HG03135 (cell line): ENCODE measurements around the gene DOCK3.
"Not testable (repeated sequence)": the region's sequence is repeated elsewhere in the genome, so short reads cannot be mapped to it uniquely, and the experiment has no call there.

Source experiments
- ATAC-seq: cut with Tn5 transposase; IDR thresholded peaks from one replicate; pipeline ENCODE4 v1.9.1; 2021; ENCODE audit warnings: mild to moderate bottlenecking, moderate library complexity; ENCODE audit not compliant: unreplicated experiment

DOCK3 gene

GRCh38 chr3:51379746-51380455, 705.2 kb downstream of the DOCK3 start:
- ATAC-seq = no peak

GRCh38 chr3:51380601-51381332, 706.0 kb downstream of the DOCK3 start:
- ATAC-seq = no peak

- ATAC-seq = no peak
Observed at GRCh38 chr3:51381333-51381705, 706.6 kb downstream of the DOCK3 start.

DNA sequence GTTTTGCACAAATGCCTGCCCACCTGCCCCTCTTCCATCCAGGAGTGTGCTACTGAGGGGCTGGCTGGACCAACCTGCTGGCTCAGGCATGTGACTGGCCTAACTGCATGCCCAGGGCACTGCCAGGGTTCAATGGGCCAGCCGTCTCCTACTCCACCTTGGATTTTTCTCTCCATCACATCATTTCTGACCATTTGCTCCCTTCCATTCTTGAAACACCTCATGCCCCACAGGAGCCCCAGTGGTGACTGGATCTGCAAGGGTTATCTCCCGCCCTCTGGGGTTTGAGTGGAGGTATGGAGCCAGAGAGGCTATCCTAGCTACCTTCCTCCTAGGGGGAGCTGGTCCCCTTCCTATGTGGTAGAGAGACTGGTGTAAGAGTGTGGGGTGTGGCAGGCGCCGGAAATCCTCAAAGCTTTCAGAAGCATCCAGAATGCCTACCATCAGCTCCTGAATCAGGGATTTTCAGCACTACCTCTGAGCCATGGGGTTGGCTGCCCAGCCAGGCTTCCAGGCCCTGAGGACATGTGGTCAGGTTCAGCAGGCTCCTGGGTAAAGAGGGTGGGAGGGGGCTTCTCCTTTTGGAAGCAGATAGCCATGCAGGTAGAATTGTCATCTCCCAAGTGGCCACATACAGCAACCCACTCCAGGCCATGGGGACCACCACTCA, 707.5 kb downstream of the DOCK3 start:
- no peak for ATAC-seq

DNA sequence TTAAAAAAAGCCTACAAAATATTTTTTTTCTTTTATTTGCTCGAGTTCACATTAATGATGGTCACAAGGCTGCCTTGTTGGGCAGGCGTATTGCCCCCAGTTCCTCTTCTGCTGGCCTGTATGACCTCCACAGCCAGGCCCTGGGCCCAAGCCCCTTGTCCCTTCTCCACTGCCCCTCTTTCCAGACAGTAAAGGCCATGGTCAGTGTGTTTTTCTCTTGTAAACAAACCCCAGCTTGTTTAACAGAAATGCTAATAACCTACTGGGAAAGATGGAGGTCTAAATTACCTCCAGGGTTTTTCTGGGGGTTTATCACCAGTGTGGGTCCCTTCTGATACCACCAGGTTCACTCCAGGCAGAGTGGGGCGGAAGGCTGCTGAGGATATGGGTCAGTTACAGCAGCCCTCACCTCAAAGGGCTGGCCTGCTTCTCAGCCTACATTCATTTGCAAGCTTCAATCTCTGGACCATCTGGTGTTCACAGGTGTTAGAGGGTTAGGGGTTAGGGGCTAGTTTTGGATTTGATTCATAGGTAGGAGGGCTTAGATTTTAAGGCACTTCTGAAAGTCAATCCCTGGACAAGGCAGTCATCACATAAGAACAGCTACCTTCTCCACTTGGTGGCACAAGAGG, 708.3 kb downstream of the DOCK3 start:
- no peak for ATAC-seq

- ATAC-seq = peak; percentile 22
Observed at GRCh38 chr3:51384055-51384725, 709.5 kb downstream of the DOCK3 start.

DNA sequence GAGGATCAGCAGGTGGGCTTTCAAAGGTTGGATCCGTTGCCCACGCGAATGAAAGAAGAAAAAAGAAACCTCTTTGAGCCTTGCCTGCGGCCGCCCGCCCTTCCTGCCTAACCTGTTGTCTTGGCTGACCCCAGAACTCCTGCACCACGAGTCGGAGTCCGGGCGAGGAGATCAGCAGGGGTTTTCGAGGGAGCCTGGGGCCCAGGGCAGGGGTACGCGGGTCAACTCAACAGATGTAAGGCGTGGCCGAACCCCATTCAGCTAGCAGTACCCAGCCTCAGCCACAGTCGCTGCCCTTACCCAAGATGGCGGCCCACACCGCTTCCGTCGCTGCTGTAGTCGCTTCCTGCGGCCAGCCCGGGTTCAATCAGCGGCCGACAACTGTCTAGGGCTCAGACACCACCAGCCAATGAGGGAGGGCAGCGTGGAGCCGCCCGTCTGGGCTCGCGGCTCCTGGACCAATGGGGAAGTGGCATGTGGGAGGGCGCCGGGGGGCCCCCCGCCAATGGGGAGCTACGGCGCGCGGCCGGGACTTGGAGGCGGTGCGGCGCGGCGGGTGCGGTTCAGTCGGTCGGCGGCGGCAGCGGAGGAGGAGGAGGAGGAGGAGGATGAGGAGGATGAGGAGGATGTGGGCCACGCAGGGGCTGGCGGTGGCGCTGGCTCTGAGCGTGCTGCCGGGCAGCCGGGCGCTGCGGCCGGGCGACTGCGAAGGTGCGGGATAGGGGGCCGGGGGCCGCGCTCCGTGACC, 710.2 kb downstream of the DOCK3 start, which contains the start of gene MANF:
MANF (plus strand) TSS at position 566 of the 748 bp plus-strand sequence; CDS start at position 618, 52 bp downstream.
- ATAC-seq = peak; percentile 92

DNA sequence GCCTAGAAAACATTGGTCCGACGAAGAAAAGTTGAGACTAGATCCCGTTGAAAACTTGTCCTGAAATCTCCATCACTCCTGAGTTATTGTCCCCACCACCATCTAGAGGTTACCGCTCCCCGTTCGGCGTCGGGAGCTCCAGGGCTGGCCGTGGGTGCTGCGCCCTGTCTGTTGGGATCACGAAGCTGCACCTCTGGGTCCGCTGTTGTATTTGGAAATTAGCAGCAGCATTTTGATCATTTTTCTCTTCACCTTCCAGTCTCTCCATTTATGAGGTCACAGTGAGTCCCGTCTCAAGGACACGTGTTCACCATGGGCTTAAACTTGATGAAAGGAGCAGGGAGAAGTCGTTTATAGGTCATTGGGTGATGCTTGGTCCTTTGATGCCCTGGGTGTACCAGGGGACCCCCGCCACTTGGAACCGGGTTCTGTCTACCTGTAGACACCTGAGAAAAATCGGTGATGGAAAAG, 710.9 kb downstream of the DOCK3 start:
- no peak for ATAC-seq

DNA sequence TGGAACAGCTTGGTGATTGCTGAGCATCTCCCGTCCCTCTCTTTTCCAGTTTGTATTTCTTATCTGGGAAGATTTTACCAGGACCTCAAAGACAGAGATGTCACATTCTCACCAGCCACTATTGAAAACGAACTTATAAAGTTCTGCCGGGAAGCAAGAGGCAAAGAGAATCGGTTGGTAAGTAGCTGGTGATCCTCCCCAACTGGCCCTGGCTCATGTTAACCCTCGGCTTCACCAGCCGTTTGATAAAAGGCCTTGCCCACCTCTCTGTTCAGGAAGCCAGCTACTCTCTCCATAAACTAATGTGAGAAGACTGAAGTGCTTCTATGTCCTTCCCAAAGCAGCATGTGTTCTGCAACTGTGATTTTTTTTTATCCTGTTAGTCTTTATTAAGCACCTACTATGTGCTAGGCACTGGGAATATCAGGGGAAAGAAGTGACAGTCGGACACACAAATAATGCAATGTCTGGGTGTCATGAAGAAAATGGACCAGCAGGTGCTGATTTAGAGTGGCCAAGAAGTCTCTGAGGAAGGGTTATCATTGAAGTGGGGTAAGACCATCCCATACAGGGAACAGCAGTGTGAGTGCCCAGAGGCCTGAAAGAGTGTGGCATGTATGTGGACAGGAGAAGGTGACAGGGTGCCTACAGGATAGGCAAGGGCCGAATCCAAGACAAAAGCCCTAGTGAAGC, 711.6 kb downstream of the DOCK3 start:
- ATAC-seq = no peak

DNA sequence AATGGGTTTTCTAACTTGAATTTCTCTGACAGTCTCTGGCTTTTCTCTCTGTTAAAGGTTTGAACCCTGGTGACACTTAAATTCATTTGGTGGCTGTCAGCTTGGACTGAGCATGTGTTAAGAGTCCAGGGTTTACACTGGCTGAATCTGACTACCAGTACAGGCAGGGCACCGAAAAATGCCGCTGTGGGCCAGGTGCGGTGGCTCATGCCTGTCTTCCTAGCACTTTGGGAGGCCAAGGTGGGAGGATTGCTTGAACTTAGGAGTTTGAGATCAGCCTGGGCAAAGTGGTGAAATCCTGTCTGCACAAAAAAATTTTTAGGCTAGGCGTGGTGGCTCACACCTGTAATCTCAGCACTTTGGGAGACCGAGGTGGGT, 712.1 kb downstream of the DOCK3 start:
- no peak for ATAC-seq

DNA sequence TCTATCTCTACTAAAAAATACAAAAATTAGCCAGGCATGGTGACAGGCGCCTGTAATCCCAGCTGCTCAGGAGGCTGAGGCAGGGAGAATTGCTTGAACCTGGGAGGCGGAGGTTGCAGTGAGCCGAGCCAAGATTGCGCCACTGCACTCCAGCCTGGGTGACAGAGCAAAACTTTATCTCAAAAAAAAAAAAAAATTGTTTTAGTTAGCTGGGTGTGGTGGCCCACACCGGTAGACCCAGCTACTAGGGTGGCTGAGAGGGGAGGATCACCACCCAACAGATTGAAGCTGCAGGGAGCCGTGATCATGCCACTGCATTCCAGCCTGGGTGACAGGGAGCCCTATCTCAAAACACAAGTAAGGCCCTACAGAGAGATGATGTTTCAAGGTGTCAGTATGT, 712.6 kb downstream of the DOCK3 start:
- ATAC-seq = not testable (repeated sequence)

GRCh38 chr3:51388286-51389029, 713.7 kb downstream of the DOCK3 start:
- ATAC-seq = no peak

GRCh38 chr3:51389423-51390183, 714.9 kb downstream of the DOCK3 start:
- no peak for ATAC-seq

DNA sequence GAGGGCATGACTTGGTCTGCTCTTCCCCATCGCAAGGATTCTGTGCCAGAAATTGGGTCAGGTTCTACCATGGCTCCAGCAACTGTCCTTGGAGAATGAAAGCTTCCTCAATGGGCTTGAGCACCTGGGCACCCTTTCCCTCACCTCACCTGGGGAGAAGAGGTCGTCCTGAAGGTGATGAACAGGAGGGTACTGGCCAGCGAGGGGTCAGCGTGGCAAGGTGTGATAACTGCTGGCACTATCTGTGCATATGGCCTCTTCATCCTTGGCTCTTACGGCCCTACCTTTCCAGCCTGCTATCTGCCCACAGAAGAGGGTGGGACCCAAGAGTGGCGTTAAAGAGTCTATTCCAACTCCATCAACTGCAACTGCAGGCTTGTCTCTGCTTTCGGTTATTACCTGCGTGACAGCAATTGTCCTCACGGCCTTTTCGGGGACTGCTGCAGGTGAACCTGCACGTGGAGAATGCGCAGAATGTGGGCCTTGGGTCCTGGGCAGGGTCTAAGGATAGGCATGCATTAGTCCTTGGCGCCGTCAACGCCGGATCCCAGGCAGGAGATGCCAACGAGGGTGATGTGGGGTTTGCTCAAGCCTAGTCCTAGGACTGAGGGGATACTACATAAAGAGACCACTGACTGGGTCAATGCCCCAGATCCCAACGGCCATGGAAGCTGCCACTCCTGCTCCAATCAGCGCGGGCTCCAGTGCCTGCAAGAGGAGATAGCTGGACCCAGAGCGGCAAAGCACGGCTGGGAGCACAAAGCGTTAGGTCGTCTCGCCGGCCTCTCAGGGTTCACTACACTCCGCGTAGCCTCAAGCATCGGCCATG, 715.7 kb downstream of the DOCK3 start:
- peak; percentile 9 for ATAC-seq

- ATAC-seq = peak; percentile 83
Observed at GRCh38 chr3:51391075-51391565, 716.4 kb downstream of the DOCK3 start, which contains the start of gene RBM15B. TSS of gene RBM15B (plus strand) at chr3:51391285. CDS start at chr3:51391400, 115 bp downstream.

DNA sequence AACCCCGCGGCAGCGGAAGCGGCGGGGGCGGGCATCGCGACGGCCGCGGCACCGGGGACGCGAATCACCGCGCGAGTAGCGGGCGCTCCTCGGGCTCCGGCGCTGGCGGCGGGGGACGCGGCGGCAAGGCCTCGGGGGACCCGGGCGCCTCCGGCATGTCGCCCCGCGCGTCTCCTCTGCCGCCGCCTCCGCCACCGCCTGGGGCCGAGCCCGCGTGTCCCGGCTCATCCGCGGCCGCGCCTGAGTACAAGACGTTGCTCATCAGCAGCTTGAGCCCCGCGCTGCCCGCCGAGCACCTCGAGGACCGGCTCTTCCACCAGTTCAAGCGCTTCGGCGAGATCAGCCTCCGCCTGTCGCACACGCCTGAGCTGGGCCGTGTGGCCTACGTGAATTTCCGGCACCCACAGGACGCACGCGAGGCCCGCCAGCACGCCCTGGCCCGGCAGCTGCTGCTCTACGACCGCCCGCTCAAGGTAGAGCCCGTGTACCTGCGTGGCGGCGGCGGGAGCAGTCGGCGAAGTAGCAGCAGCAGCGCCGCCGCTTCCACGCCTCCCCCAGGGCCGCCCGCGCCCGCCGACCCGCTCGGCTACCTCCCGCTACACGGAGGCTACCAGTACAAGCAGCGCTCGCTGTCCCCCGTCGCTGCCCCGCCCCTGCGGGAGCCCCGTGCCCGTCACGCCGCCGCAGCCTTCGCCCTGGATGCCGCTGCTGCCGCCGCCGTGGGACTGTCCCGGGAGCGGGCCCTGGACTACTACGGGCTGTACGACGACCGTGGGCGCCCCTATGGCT, 717.0 kb downstream of the DOCK3 start:
- ATAC-seq = peak; percentile 8
